ENCODE data around the gene BAHCC1.

Gene BAHCC1

GRCh38 chr17:81458628-81459027 is 63.4 kb downstream of the BAHCC1 start:
- DNase-seq (ENCODE audit: insufficient read length) = no peak
- no peak for FAIRE-seq
- no peak for TF ChIP-seq POLR2A (IDR thresholded peaks at IDR 0.05; ENCODE audit: low read depth, low read length)
- no peak for TF ChIP-seq POLR2AphosphoS5 (IDR thresholded peaks at IDR 0.05; ENCODE audit: low read depth, low read length)
- TF ChIP-seq TAF1 (IDR thresholded peaks at IDR 0.05; ENCODE audit: borderline replicate concordance, low read depth, low read length) = no peak

GRCh38 chr17:81459224-81459623 is 64.0 kb downstream of the BAHCC1 start:
- no peak for DNase-seq (ENCODE audit: insufficient read length)
- TF ChIP-seq POLR2AphosphoS5 (IDR thresholded peaks at IDR 0.05; ENCODE audit: low read depth, low read length) (no peak), TAF1 (IDR thresholded peaks at IDR 0.05; ENCODE audit: borderline replicate concordance, low read depth, low read length) (no peak), POLR2A (IDR thresholded peaks at IDR 0.05; ENCODE audit: low read depth, low read length) (no peak)
- no peak for FAIRE-seq

- no peak for TF ChIP-seq POLR2AphosphoS5 (IDR thresholded peaks at IDR 0.05; ENCODE audit: low read depth, low read length)
- no peak for TF ChIP-seq TAF1 (IDR thresholded peaks at IDR 0.05; ENCODE audit: borderline replicate concordance, low read depth, low read length)
- no peak for TF ChIP-seq POLR2A (IDR thresholded peaks at IDR 0.05; ENCODE audit: low read depth, low read length)
- FAIRE-seq (no peak), DNase-seq (ENCODE audit: insufficient read length) (no peak)
These were observed 64.6 kb downstream of the BAHCC1 start for GRCh38 chr17:81459864-81460263.

- FAIRE-seq = no peak
- TF ChIP-seq TAF1 (IDR thresholded peaks at IDR 0.05; ENCODE audit: borderline replicate concordance, low read depth, low read length) = no peak
- no peak for TF ChIP-seq POLR2AphosphoS5 (IDR thresholded peaks at IDR 0.05; ENCODE audit: low read depth, low read length)
- no peak for TF ChIP-seq POLR2A (IDR thresholded peaks at IDR 0.05; ENCODE audit: low read depth, low read length)
- no peak for DNase-seq (ENCODE audit: insufficient read length)
These were observed 65.7 kb downstream of the BAHCC1 start for GRCh38 chr17:81460856-81461460.

- TF ChIP-seq POLR2A (IDR thresholded peaks at IDR 0.05; ENCODE audit: low read depth, low read length) (no peak), TAF1 (IDR thresholded peaks at IDR 0.05; ENCODE audit: borderline replicate concordance, low read depth, low read length) (no peak)
These were observed 66.6 kb downstream of the BAHCC1 start for GRCh38 chr17:81461607-81462500.

GRCh38 chr17:81462506-81463125 is 67.4 kb downstream of the BAHCC1 start:
- FAIRE-seq (no peak), DNase-seq (ENCODE audit: insufficient read length) (no peak)
- no peak for TF ChIP-seq TAF1 (IDR thresholded peaks at IDR 0.05; ENCODE audit: borderline replicate concordance, low read depth, low read length)
- no peak for TF ChIP-seq POLR2AphosphoS5 (IDR thresholded peaks at IDR 0.05; ENCODE audit: low read depth, low read length)
- TF ChIP-seq POLR2A (IDR thresholded peaks at IDR 0.05; ENCODE audit: low read depth, low read length) = no peak

More at GRCh38 chr17:81461607-81462500, 66.6 kb downstream of the BAHCC1 start:
- no peak for FAIRE-seq
- DNase-seq (ENCODE audit: insufficient read length) = no peak

GRCh38 chr17:81463506-81463905 is 68.2 kb downstream of the BAHCC1 start:
- TF ChIP-seq POLR2A (IDR thresholded peaks at IDR 0.05; ENCODE audit: low read depth, low read length) (no peak), POLR2AphosphoS5 (IDR thresholded peaks at IDR 0.05; ENCODE audit: low read depth, low read length) (no peak), TAF1 (IDR thresholded peaks at IDR 0.05; ENCODE audit: borderline replicate concordance, low read depth, low read length) (no peak)
- no peak for FAIRE-seq
- DNase-seq (ENCODE audit: insufficient read length) = no peak

- TF ChIP-seq TAF1 (IDR thresholded peaks at IDR 0.05; ENCODE audit: borderline replicate concordance, low read depth, low read length) (no peak), POLR2AphosphoS5 (IDR thresholded peaks at IDR 0.05; ENCODE audit: low read depth, low read length) (no peak), POLR2A (IDR thresholded peaks at IDR 0.05; ENCODE audit: low read depth, low read length) (no peak)
- no peak for FAIRE-seq
These were observed 69.3 kb downstream of the BAHCC1 start for GRCh38 chr17:81464586-81464985.

GRCh38 chr17:81465910-81466309 is 70.7 kb downstream of the BAHCC1 start:
- DNase-seq (ENCODE audit: insufficient read length) (no peak), FAIRE-seq (no peak)
- no peak for TF ChIP-seq POLR2AphosphoS5 (IDR thresholded peaks at IDR 0.05; ENCODE audit: low read depth, low read length)
- no peak for TF ChIP-seq TAF1 (IDR thresholded peaks at IDR 0.05; ENCODE audit: borderline replicate concordance, low read depth, low read length)
- TF ChIP-seq POLR2A (IDR thresholded peaks at IDR 0.05; ENCODE audit: low read depth, low read length) = no peak

More at GRCh38 chr17:81464586-81464985, 69.3 kb downstream of the BAHCC1 start:
- DNase-seq (ENCODE audit: insufficient read length) = no peak

GRCh38 chr17:81466564-81467472 is 71.6 kb downstream of the BAHCC1 start:
- FAIRE-seq (no peak), DNase-seq (ENCODE audit: insufficient read length) (no peak)
- TF ChIP-seq POLR2A (IDR thresholded peaks at IDR 0.05; ENCODE audit: low read depth, low read length) (no peak), TAF1 (IDR thresholded peaks at IDR 0.05; ENCODE audit: borderline replicate concordance, low read depth, low read length) (no peak), POLR2AphosphoS5 (IDR thresholded peaks at IDR 0.05; ENCODE audit: low read depth, low read length) (no peak)

Measured in GM12892 (cell line).